ENCODE data around the gene WDR27.

The WDR27 gene

GRCh38 chr6:169416249-169416648, 285.6 kb downstream of the WDR27 start:
- in situ Hi-C loops (cut with MboI; ENCODE audit: low sequenced_read_pairs): no loop called here

- in situ Hi-C loops (cut with MboI; ENCODE audit: low sequenced_read_pairs): no loop called here
Measured at GRCh38 chr6:169415179-169415578, 286.6 kb downstream of the WDR27 start.

- in situ Hi-C loops (cut with MboI; ENCODE audit: low sequenced_read_pairs): no loop called here
Measured at GRCh38 chr6:169411722-169412121, 290.1 kb downstream of the WDR27 start.

- in situ Hi-C loops (cut with MboI; ENCODE audit: low sequenced_read_pairs): no loop called here
Measured at GRCh38 chr6:169411296-169411695, 290.5 kb downstream of the WDR27 start.

- in situ Hi-C loops (cut with MboI; ENCODE audit: low sequenced_read_pairs): no loop called here
Measured at GRCh38 chr6:169409742-169410312, 292.0 kb downstream of the WDR27 start.

GRCh38 chr6:169407325-169407724, 294.5 kb downstream of the WDR27 start:
- in situ Hi-C loops (cut with MboI; ENCODE audit: low sequenced_read_pairs): no loop called here
